Cardiac atrium fibroblast (primary cell): ENCODE measurements around the gene ZNF335. TPM values are rescaled to one million over a fixed set of nuclear protein-coding genes. Genes with fewer than 3 reads are reported as not detected.

Source experiments
- total RNA-seq: library from RNA; depleted of rRNA; stranded (reverse); fragments of >200 nt; gene quantifications from 2 replicates; pipeline ENCODE4 v1.2.3, GENCODE V29; 2015

Gene ZNF335
- 7.9 and 17.0 TPM in 2 replicates for total RNA-seq

DNA sequence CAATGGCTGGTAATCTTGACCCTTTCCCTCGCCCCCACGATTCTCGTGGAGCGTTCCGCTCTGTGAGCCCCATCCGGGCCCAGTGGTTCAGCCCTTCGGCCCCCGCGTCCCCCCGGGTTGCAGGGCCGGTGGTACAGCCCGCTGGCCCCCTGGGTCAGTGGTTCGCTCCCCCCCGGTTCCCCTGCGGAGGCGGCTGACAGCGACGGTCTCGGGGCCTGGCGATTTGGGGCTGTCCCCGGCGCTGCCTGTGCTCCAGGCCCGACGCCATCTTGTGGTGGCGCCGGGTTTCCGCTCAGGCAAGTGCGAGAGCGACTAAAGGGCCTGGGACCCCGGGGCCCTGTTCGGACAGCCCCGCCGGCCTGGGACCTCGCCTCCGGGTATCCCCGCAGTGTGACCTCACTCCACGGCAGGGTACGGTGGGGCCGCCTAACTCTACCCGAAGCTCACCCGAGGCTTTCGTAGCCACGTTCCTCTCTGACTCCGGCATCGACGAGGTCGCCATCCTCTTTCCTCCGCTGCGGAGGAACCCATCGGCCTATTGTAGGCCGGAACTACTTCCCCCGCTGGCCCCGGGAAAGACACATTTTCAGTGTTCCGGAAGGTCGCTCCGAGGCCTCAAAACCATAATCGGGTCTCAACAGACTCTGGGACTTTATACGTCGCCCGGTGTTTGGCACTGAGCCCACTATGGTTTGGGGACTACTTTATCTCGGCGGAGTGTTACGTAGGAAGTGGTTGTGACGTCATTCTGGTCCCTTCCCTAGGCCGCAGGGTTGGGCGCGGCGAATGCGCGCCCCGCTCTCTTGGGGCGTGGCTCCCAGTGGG is at the start of gene ZNF335:
ZNF335 (minus strand) TSS at position 529 of the 825 bp plus-strand sequence. CDS start 793 bp downstream, outside the sequence.

GRCh38 chr20:45934586-45935415 is 37.2 kb downstream of the ZNF335 start, which contains the start of gene PCIF1:
PCIF1 (plus strand) TSS chr20:45934683; CDS start chr20:45939000, 4,317 bp downstream.

GRCh38 chr20:45911486-45912343 is 60.3 kb downstream of the ZNF335 start, which contains the start of gene PLTP:
PLTP (minus strand) TSS chr20:45912155; CDS start chr20:45911452, 703 bp downstream.

Other genes starting within 250 kb of the ZNF335 start
- not detected in 2 replicates for gene SPINT4, start 249.9 kb downstream of the ZNF335 start, total RNA-seq
- gene WFDC3, start 180.3 kb downstream of the ZNF335 start, total RNA-seq: not detected in 2 replicates
- 17.2 and 25.1 TPM in 2 replicates for gene DNTTIP1, start 180.2 kb downstream of the ZNF335 start, total RNA-seq
- gene UBE2C, start 159.6 kb downstream of the ZNF335 start, total RNA-seq: 19.6 and 32.7 TPM in 2 replicates
- gene TNNC2, start 144.9 kb downstream of the ZNF335 start, total RNA-seq: not detected in 2 replicates
- gene SNX21, start 138.4 kb downstream of the ZNF335 start, total RNA-seq: 33.6 and 41.5 TPM in 2 replicates
- gene ACOT8, start 114.8 kb downstream of the ZNF335 start, total RNA-seq: 45.3 and 87.3 TPM in 2 replicates
- gene ZSWIM3, start 114.6 kb downstream of the ZNF335 start, total RNA-seq: 2.9 and 6.1 TPM in 2 replicates
- 9.4 and 9.9 TPM in 2 replicates for gene ZSWIM1, start 91.0 kb downstream of the ZNF335 start, total RNA-seq
- gene SPATA25, start 84.6 kb downstream of the ZNF335 start, total RNA-seq: not detected in 2 replicates
- 1.1 and 1.9 TPM in 2 replicates for gene NEURL2, start 81.0 kb downstream of the ZNF335 start, total RNA-seq
- gene CTSA, start 80.9 kb downstream of the ZNF335 start, total RNA-seq: 134 and 149 TPM in 2 replicates
- gene PLTP, start 60.0 kb downstream of the ZNF335 start, total RNA-seq: 60.6 and 107 TPM in 2 replicates
- 9.2 and 17.3 TPM in 2 replicates for gene PCIF1, start 37.5 kb downstream of the ZNF335 start, total RNA-seq
- 0.81 TPM in 1 of 2 replicates, not detected in the other for gene MMP9, start 36.7 kb upstream of the ZNF335 start, total RNA-seq
- 2.5 TPM in 1 of 2 replicates, not detected in the other for gene SLC12A5, start 57.0 kb upstream of the ZNF335 start, total RNA-seq
- 15.7 and 18.8 TPM in 2 replicates for gene NCOA5, start 117.8 kb upstream of the ZNF335 start, total RNA-seq
- 7.8 and 13.3 TPM in 2 replicates for gene CD40, start 146.1 kb upstream of the ZNF335 start, total RNA-seq